PC-3 (cell line): ENCODE measurements around the gene ATG101.
"Not testable (repeated sequence)": the region's sequence is repeated elsewhere in the genome, so short reads cannot be mapped to it uniquely, and the experiment has no call there.

Experiments
- EZH2 ChIP-seq: fragments of 300-600 bp; sonication (generic); IDR thresholded peaks from one replicate; pipeline ENCODE4 v1.6.1; 2017; ENCODE audit warnings: antibody characterized with exemption, mild to moderate bottlenecking, low read length; ENCODE audit not compliant: unreplicated experiment
- EZH2phosphoT487 ChIP-seq: fragments of 300-600 bp; sonication (generic); IDR thresholded peaks from 2 replicates; pipeline ENCODE4 v1.6.1; 2018; ENCODE audit warnings: mild to moderate bottlenecking, antibody characterized with exemption, low read length, borderline replicate concordance
- TF ChIP-seq, protein P1 (sequence below): fragments of 300-600 bp; sonication (generic); conservative IDR thresholded peaks from 2 replicates; pipeline ENCODE4 v1.5.1; 2017; ENCODE audit warnings: antibody characterized with exemption, low read depth, mild to moderate bottlenecking, low read length

DNA sequence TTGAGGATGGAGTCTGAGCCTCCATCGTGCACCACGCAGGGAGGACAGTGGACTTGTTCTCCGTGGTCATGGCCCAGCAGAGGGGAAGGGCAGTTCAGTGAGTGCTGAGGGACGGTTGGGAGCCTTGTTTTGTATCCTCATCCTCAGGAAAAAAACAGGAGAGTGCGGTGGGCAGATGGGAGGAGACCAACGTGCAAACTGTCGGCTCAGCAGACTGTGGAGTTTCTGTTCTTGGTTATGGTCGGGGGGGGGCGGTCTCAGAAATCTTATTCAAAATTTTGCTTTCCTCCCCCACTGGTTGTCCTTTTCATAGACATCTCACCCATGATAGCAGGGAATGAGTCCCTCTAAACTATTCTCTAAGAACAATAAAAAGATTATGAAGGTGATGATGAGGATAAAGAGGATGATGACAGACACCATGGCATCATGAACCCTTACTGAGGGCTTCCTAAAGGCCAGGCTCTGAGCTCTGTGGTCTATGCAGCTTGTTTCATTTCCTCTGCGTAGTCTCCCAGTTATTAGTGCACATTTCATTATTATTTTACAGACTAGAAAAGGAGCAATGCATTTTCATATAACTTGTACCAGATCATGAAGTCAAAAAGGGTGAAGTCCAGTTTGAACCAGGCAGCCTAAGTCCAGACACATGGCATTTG, 34.8 kb downstream of the ATG101 start:
- TF ChIP-seq, protein P1, sequence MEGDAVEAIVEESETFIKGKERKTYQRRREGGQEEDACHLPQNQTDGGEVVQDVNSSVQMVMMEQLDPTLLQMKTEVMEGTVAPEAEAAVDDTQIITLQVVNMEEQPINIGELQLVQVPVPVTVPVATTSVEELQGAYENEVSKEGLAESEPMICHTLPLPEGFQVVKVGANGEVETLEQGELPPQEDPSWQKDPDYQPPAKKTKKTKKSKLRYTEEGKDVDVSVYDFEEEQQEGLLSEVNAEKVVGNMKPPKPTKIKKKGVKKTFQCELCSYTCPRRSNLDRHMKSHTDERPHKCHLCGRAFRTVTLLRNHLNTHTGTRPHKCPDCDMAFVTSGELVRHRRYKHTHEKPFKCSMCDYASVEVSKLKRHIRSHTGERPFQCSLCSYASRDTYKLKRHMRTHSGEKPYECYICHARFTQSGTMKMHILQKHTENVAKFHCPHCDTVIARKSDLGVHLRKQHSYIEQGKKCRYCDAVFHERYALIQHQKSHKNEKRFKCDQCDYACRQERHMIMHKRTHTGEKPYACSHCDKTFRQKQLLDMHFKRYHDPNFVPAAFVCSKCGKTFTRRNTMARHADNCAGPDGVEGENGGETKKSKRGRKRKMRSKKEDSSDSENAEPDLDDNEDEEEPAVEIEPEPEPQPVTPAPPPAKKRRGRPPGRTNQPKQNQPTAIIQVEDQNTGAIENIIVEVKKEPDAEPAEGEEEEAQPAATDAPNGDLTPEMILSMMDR: not testable (repeated sequence)
- not testable (repeated sequence) for TF ChIP-seq EZH2, EZH2phosphoT487
